Prostate gland (tissue), 2 donors: ENCODE measurements around the gene ROCK1. TPM values are rescaled to one million over a fixed set of nuclear protein-coding genes. Genes with fewer than 3 reads are reported as not detected.

ENCODE experiments used
- DNase-seq: peaks from one replicate; pipeline ENCODE4 v3.0.0-alpha.2; 2019; ENCODE audit warnings: low spot score
- H3K27ac ChIP-seq, 2 donors: fragments of 200-600 bp; sonication (generic); 2 replicates each; pipeline ENCODE4 v1.5.1; 2017 to 2019
- H3K27me3 ChIP-seq: fragments of 200-600 bp; sonication (generic); replicated peaks from 2 replicates; pipeline ENCODE4 v1.5.1; 2019; ENCODE audit not compliant: insufficient read depth
- H3K36me3 ChIP-seq, 2 donors: fragments of 200-600 bp; sonication (generic); 1 replicate in 1 of 2; 2 replicates in 1 of 2; pipeline versions ENCODE4 v1.5.1 to v1.8.1; 2017 to 2019
- H3K4me1 ChIP-seq: fragments of 200-600 bp; sonication (generic); replicated peaks from 2 replicates; pipeline ENCODE4 v1.5.1; 2019
- H3K4me3 ChIP-seq, 2 donors: fragments of 200-600 bp; sonication (generic); 2 replicates each; pipeline ENCODE4 v1.5.1; 2017 to 2019
- H3K9me3 ChIP-seq: fragments of 200-600 bp; sonication (generic); 2 replicates; pipeline ENCODE4 v1.5.1; 2017
- CTCF ChIP-seq, 4 experiments: fragments of 200-600 bp in 2 of 4; fragments of 450-650 bp in 2 of 4; sonication (generic) in 2 of 4; IDR thresholded peaks; 1 replicate in 3 of 4; 2 replicates in 1 of 4; pipeline ENCODE4 v1.5.1; 2016 to 2019; ENCODE audit warnings: antibody characterized with exemption in 4 of 4, mild to moderate bottlenecking in 2 of 4, moderate library complexity in 2 of 4
- POLR2A ChIP-seq: fragments of 450-650 bp; IDR thresholded peaks from one replicate; pipeline ENCODE4 v1.6.1; 2016; ENCODE audit warnings: antibody characterized with exemption, mild to moderate bottlenecking
- POLR2AphosphoS5 ChIP-seq: sonication (generic); formaldehyde crosslinking; IDR thresholded peaks from one replicate; pipeline ENCODE4 v1.6.1; 2017; ENCODE audit warnings: antibody characterized with exemption
- whole genome bisulfite sequencing: methylation state at CpG from one replicate; pipeline ENCODE4 v1.1.5; 2018; 5-methylcytosine and 5-hydroxymethylcytosine counted together
- intact Hi-C: fragments of 100-400 bp; cut with DNase I; formaldehyde crosslinking; loops from one replicate; pipeline ENCODE4 v1.14.2; 2022
- total RNA-seq, 2 donors: library from RNA; depleted of rRNA; stranded (reverse); fragments of >200 nt; gene quantifications; one replicate each; pipeline ENCODE4 v1.1.0, GENCODE V29; 2016

The ROCK1 gene
- total RNA-seq, 2 donors from 2014 or later = 32.2 to 35.2 TPM

- H3K4me1 ChIP-seq = no peaks in the 10 kb centered on the region
- no peaks in the 10 kb centered on the region for H3K36me3 ChIP-seq
- H3K27ac ChIP-seq = no peak overlapping the region
- no peaks in the 10 kb centered on the region for H3K27me3 ChIP-seq
- H3K9me3 ChIP-seq = no peaks in the 10 kb centered on the region
- H3K4me3 ChIP-seq = no peak overlapping the region
- no peak for TF ChIP-seq POLR2A
- WGBS = 85% methylated on average over 2 of the region's 2 CpGs
- DNase-seq = no peak
- intact Hi-C loops = no loop called here
Observed at GRCh38 chr18:21096760-21097159, 14.9 kb downstream of the ROCK1 start.

GRCh38 chr18:21093133-21093532 lies 18.5 kb downstream of the ROCK1 start:
- intact Hi-C loops = no loop called here
- H3K36me3 ChIP-seq = no peaks in the 10 kb centered on the region
- DNase-seq = no peak
- no peaks in the 10 kb centered on the region for H3K4me1 ChIP-seq
- no peak for TF ChIP-seq CTCF (IDR thresholded peaks at IDR 0.05)
- TF ChIP-seq POLR2AphosphoS5 = no peak
- no peak for TF ChIP-seq POLR2A
- no peak overlapping the region for H3K27ac ChIP-seq
- no peaks in the 10 kb centered on the region for H3K27me3 ChIP-seq
- no peak overlapping the region for H3K4me3 ChIP-seq
- WGBS = 91% methylated on average over 3 of the region's 3 CpGs
- H3K9me3 ChIP-seq = no peaks in the 10 kb centered on the region

- H3K36me3 ChIP-seq = no peaks in the 10 kb centered on the region
- H3K4me1 ChIP-seq = no peaks in the 10 kb centered on the region
- no peak overlapping the region for H3K27ac ChIP-seq
- TF ChIP-seq POLR2AphosphoS5 (no peak), CTCF (IDR thresholded peaks at IDR 0.05) (no peak), POLR2A (no peak)
- H3K9me3 ChIP-seq = no peaks in the 10 kb centered on the region
- no peak for DNase-seq
- 95% methylated on average over 2 of the region's 2 CpGs for WGBS
- no peaks in the 10 kb centered on the region for H3K27me3 ChIP-seq
- intact Hi-C loops = no loop called here
- no peak overlapping the region for H3K4me3 ChIP-seq
Observed at GRCh38 chr18:21090680-21091079, 20.9 kb downstream of the ROCK1 start.

GRCh38 chr18:21085579-21086166 lies 25.9 kb downstream of the ROCK1 start:
- H3K27ac ChIP-seq = no peak overlapping the region
- no peak for DNase-seq
- H3K9me3 ChIP-seq = no peaks in the 10 kb centered on the region
- H3K4me1 ChIP-seq = no peaks in the 10 kb centered on the region
- intact Hi-C loops = no loop called here
- 81% methylated on average over 3 of the region's 3 CpGs for WGBS
- no peaks in the 10 kb centered on the region for H3K36me3 ChIP-seq
- no peak overlapping the region for H3K4me3 ChIP-seq
- H3K27me3 ChIP-seq = no peaks in the 10 kb centered on the region
- TF ChIP-seq POLR2A = no peak
- TF ChIP-seq POLR2AphosphoS5 = no peak
- TF ChIP-seq CTCF (IDR thresholded peaks at IDR 0.05) = no peak

GRCh38 chr18:21084511-21085078 lies 27.0 kb downstream of the ROCK1 start:
- intact Hi-C loops = no loop called here
- 92% methylated on average over 3 of the region's 3 CpGs for WGBS

More at GRCh38 chr18:21084511-21085078, 27.0 kb downstream of the ROCK1 start:
- TF ChIP-seq POLR2A (no peak), POLR2AphosphoS5 (no peak), CTCF (IDR thresholded peaks at IDR 0.05) (no peak)
- no peaks in the 10 kb centered on the region for H3K4me1 ChIP-seq
- no peak overlapping the region for H3K4me3 ChIP-seq
- H3K27me3 ChIP-seq = no peaks in the 10 kb centered on the region
- no peaks in the 10 kb centered on the region for H3K36me3 ChIP-seq
- H3K9me3 ChIP-seq = no peaks in the 10 kb centered on the region
- no peak for DNase-seq
- H3K27ac ChIP-seq = no peak overlapping the region
